Fibroblast of pulmonary artery (primary cell): ENCODE data around the gene AGTRAP.
A peak's percentile ranks its signal among the peaks of the same experiment; 100 is the strongest.

ENCODE experiments used
- DNase-seq: peaks from one replicate; pipeline ENCODE4 v3.0.0-alpha.2; 2010; ENCODE audit warnings: low read depth
- H3K4me3 ChIP-seq: replicated peaks from 2 replicates; pipeline ENCODE4 v1.5.1; 2011; ENCODE audit warnings: low read depth, mild to moderate bottlenecking, control low read depth, low read length, moderate library complexity
- TF ChIP-seq, protein P1 (sequence below): IDR thresholded peaks from 2 replicates; pipeline ENCODE4 v1.5.1; 2011; ENCODE audit warnings: mild to moderate bottlenecking, control low read depth, low read length, inconsistent platforms; ENCODE audit errors: missing control alignments

The AGTRAP gene

DNA sequence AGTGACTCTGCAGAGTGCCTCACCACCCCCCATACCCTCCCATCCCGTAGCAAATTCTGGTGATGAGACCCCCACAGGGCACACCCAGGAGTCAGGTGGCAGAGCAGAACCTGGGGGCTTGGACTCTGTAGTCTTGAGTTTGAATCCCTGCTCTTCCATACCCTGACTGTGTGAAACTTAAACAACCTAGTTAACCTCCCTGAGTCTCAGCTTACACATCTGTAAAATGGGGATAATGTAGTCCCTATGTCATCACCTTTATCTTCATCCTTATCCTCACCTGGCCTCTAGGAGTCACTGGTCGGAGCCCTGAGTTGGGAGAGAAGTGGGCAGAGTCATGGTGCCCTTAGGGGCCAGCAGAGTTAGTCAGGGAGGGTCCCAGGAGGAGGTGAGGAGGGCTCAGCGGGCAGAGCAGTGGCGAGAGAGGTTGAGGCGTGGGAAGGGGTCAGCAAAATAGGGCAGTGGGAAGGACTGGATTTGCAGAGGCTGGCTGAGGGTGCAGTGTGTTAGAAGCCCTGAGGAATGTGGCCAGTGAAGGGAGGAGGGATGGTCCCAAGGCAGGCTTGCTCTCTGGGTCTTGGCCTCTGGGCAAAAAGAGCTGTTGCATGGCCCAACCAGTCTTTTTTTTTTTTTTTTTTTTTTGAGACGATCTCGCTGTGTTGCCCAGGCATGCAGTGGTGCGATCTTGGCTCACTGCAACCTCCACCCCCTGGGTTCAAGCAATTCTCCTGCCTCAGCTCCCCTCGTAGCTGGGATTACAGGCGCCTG lies 44.6 kb downstream of the AGTRAP start:
- no peak for DNase-seq
- TF ChIP-seq, protein P1, sequence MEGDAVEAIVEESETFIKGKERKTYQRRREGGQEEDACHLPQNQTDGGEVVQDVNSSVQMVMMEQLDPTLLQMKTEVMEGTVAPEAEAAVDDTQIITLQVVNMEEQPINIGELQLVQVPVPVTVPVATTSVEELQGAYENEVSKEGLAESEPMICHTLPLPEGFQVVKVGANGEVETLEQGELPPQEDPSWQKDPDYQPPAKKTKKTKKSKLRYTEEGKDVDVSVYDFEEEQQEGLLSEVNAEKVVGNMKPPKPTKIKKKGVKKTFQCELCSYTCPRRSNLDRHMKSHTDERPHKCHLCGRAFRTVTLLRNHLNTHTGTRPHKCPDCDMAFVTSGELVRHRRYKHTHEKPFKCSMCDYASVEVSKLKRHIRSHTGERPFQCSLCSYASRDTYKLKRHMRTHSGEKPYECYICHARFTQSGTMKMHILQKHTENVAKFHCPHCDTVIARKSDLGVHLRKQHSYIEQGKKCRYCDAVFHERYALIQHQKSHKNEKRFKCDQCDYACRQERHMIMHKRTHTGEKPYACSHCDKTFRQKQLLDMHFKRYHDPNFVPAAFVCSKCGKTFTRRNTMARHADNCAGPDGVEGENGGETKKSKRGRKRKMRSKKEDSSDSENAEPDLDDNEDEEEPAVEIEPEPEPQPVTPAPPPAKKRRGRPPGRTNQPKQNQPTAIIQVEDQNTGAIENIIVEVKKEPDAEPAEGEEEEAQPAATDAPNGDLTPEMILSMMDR = no peak
- no peak overlapping the region for H3K4me3 ChIP-seq

DNA sequence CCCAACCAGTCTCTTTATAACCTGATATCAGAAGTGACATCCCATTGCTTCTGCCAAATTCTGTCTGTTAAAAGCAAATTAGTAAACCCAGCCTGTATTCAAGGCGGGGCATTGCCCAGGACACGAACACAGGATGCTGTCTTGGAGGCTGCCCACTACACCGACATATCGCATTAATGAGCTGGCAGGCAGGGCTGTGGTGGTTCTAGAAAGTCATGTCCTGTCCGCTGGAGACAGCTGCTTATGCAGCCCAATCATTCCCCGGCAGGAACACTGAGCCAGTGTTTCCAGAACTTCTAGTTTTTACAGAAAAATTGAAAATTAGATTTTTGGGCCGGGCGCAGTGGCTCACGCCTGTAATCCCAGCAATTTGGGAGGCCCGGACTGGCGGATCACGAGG lies 45.4 kb downstream of the AGTRAP start:
- DNase-seq = no peak
- TF ChIP-seq, protein P1 = no peak
- no peak overlapping the region for H3K4me3 ChIP-seq

DNA sequence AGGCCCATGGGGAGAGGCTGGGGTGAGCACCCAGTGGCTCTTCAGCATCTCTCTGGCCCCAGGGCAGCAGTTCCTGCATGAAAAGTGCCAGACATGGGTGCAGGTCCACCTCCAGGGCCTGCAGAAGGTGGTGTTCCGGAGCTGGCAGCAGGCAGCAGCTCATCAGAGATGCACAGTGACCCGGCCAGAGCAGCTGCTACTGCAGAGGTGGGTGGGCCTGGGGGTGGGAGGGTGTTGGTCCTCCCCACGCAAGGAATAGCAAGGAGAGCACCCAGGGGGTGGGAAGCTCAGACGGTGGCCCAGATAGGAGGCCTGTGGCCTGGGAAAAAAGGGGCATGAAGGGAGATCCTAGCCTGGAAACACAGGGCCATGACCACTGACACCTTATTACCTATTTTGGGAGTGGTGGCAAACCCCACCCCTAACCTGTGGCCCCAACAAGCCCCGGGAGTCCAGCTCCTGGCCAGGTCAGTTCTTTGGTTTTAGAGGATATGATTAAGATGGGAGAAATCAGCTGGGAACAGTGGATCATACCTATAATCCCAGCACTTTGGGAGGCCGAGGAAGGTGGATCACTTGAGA lies 46.3 kb downstream of the AGTRAP start:
- no peak for DNase-seq
- TF ChIP-seq, protein P1 = no peak
- H3K4me3 ChIP-seq = no peak overlapping the region

DNA sequence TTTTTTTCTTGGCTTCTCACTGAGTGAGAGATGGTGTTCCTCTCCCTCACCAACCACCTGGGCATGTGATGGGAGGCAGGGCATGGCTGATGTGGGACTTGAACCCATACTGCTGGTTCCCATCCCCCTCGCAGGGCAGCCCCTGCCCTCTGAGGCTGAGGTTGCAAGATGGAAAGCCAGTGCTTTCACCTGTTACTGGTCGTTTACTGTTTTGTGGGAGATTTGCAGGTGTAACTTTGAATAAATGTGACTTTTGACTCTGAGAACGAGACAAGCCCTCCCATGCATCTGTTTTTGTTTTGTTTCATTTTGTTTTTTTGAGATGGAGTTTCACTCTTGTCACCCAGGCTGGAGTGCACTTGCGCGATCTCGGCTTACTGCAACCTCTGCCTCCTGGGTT lies 47.6 kb downstream of the AGTRAP start:
- no peak overlapping the region for H3K4me3 ChIP-seq
- no peak for DNase-seq
- TF ChIP-seq, protein P1 = no peak

DNA sequence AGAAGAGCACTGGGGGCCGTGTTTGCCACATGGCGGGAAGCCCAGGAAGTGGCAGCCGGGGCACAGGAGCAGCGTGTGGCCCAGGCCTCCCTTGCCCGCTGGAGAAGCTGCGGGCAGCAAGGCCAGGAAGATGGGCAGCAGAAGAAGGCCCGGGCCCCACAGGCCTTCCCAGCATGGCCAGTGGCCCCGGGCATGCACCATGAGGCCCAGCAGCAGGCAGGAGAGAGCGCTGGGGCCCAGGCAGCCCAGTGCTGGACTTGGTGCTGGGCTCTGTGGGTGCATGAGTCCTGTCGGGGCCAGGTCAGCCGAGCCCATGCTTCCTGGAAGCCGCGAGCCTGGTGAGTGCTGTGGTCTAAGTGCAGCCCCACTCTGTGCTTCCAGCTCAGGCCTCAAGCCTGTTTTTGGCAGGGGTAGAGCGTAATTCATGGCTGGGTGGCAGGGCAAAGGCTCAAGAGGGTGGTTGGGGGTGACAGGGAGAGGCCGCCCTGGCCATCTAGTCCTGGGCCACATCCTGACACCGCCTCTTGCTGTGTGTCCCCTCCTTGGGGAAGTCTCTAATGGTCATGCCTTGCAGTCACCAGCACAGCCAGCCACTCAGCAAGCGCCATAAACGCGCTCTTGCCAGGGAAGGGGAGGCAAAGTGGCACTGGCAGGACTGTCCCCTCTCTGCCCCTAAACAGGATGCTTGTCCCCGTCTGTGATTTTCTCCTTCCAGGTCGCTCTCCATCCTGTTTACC lies 48.5 kb downstream of the AGTRAP start:
- TF ChIP-seq, protein P1 = no peak
- no peak for DNase-seq
- no peak overlapping the region for H3K4me3 ChIP-seq

DNA sequence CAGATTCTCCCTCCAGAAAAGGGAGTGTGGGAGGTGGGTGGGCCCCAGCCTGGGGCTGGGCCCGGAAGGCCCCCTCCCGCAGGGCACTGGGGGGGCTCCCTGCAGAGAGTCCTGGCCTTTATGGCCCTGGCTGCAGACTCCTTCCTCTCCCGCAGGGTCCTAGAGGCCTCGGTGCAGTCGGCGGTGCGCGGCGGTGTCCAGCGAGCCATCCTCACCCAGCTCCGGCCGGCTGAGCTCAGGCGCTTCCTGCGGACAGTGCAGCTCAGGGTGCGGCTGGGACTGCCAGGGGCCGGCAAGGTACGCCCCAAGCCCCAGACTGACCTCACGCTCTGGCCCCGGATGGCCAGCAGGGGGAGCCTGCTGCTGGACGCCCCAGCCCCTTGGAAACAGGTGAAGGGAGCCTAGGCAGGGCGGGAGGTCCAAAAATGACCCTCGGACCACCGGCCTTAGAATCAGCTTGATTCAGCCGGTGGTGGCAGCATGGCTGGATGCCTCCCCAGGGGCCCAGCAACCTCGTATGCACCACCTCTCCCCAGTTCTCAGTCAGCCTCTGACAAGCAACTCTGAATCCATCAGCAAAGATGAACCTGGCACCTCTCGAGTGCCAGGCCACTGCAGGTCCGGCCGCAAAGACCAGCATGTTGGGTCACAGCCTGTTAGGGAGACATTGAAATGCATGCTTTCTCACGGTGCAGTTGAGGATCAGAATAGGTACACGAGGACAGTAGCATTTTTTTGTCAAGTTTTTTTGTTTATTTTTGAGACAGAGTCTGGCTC lies 49.2 kb downstream of the AGTRAP start:
- DNase-seq = peak; percentile 60
- H3K4me3 ChIP-seq = peak overlapping the region; percentile 21
- TF ChIP-seq, protein P1 = peak; percentile 71
